GM12892 (cell line): Measurements from ENCODE around the gene TOGARAM2.

Source experiments
- POLR2A ChIP-seq: IDR thresholded peaks from 2 replicates; pipeline ENCODE4 v1.6.1; 2011; ENCODE audit warnings: low read depth, low read length, control low read depth
- POLR2AphosphoS5 ChIP-seq: IDR thresholded peaks from 2 replicates; pipeline ENCODE4 v1.6.1; 2011; ENCODE audit warnings: low read depth, low read length, control low read depth
- TAF1 ChIP-seq: IDR thresholded peaks from 2 replicates; pipeline ENCODE4 v1.6.1; 2011; ENCODE audit warnings: low read depth, mild to moderate bottlenecking, control low read depth, low read length, borderline replicate concordance

- no peak for TF ChIP-seq POLR2AphosphoS5
- TF ChIP-seq TAF1, result no peak
- TF ChIP-seq POLR2A, result no peak
Observed at GRCh38 chr2:28934769-28935168, 46.3 kb upstream of the TOGARAM2 start.
